Lung (tissue), 12 donors: ENCODE data around the gene CNKSR3. TPM values are rescaled to one million over a fixed set of nuclear protein-coding genes. Genes with fewer than 3 reads are reported as not detected.

Experiments used
- ATAC-seq: fragments of 200-7000 bp; cut with Tn5 transposase; one replicate; pipeline ENCODE4 v1.9.1; 2020; ENCODE audit warnings: moderate number of reproducible peaks; ENCODE audit not compliant: insufficient read depth, low FRiP score
- DNase-seq, 3 donors: peaks; one replicate each; pipeline ENCODE4 v3.0.0-alpha.2; 2013 to 2017
- H3K27ac ChIP-seq, 2 donors: one replicate each; pipeline ENCODE4 v1.5.1; 2013; ENCODE audit warnings: mild to moderate bottlenecking in 2 of 2, moderate library complexity in 2 of 2, control low read depth in 1 of 2, inconsistent platforms in 1 of 2, low read depth in 1 of 2, low read length in 1 of 2
- H3K27me3 ChIP-seq, 3 donors: one replicate each; pipeline ENCODE4 v1.5.1; 2013; ENCODE audit warnings: low read length in 2 of 3; ENCODE audit not compliant: control insufficient read depth in 3 of 3, insufficient read depth in 3 of 3
- H3K36me3 ChIP-seq, 4 donors: one replicate each; pipeline ENCODE4 v1.5.1; 2013; ENCODE audit warnings: low read length in 4 of 4, mild to moderate bottlenecking in 1 of 4, moderate library complexity in 1 of 4; ENCODE audit not compliant: control insufficient read depth in 4 of 4, insufficient read depth in 4 of 4
- H3K4me1 ChIP-seq, 5 donors: one replicate each; pipeline ENCODE4 v1.5.1; 2013; ENCODE audit warnings: low read length in 5 of 5, mild to moderate bottlenecking in 2 of 5, moderate library complexity in 1 of 5; ENCODE audit not compliant: control insufficient read depth in 5 of 5, insufficient read depth in 5 of 5
- H3K4me3 ChIP-seq: one replicate; pipeline ENCODE4 v1.5.1; 2013; ENCODE audit warnings: mild to moderate bottlenecking, control low read depth, moderate library complexity
- H3K9ac ChIP-seq, 2 donors: one replicate each; pipeline ENCODE4 v1.5.1; 2013; ENCODE audit warnings: low read length in 2 of 2, control low read depth in 1 of 2; ENCODE audit not compliant: insufficient read depth in 1 of 2
- H3K9me3 ChIP-seq, 4 donors: one replicate each; pipeline ENCODE4 v1.5.1; 2013; ENCODE audit warnings: low read length in 3 of 4, mild to moderate bottlenecking in 1 of 4, moderate library complexity in 1 of 4; ENCODE audit not compliant: control insufficient read depth in 4 of 4, insufficient read depth in 3 of 4
- CTCF ChIP-seq: IDR thresholded peaks from 2 replicates; pipeline ENCODE4 v1.5.1; 2012; ENCODE audit warnings: mild to moderate bottlenecking; ENCODE audit errors: control extremely low read depth, extremely low read depth
- WGBS, 2 donors: extraction: QIAGEN DNeasy Blood & Tissue Kit; methylation state at CpG; one replicate each; pipeline ENCODE4 v1.1.7; 2013; 5-methylcytosine and 5-hydroxymethylcytosine counted together
- polyA plus RNA-seq, 2 donors: library from polyadenylated mRNA; stranded (reverse); fragments of 200-250 nt; gene quantifications; one replicate each; pipeline ENCODE4 v1.2.1, GENCODE V29; 2013
- total RNA-seq, 2 donors: library from RNA; depleted of rRNA in 1 of 2; stranded (reverse); fragments of >200 nt in 1 of 2; gene quantifications; one replicate each; pipeline ENCODE4 v1.2.1, GENCODE V29; 2014 to 2021
- donor health status: control.
- donor health status: control.
- donor health status: Bipolar disorder and iron deficiency.
- donor health status: healthy.
- donor health status: DM: yes; HTN: yes; CAD: no.

The CNKSR3 gene
- total and polyA plus RNA-seq, 4 donors, result 3.5 to 23.9 (median 13.7) TPM

DNA sequence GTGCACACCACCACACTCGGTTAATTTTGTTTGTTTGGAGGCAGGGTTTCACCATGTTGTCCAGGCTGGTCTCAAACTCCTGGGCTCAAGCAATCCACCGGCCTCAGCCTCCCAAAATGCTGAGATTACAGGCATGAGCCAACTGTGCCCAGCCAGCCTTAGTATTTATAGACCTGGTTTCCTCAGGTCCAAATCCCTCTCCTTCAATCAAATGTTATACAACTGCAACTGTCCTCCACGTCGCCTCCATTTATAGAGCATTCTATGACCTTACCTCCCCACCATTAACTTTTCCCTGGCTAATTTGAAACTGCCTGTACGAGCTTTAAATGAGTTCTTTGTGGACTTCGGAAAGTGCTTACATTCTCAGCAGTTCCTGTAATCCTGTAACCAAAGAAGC lies 114.6 kb downstream of the CNKSR3 start:
- Histone ChIP-seq H3K36me3 (peaks cover 0 to 3% (median 0%) of the 10 kb centered on the region in 4 donors), H3K4me1 (peaks cover 0 to 2% (median 0%) of the 10 kb centered on the region in 5 donors), H3K27ac (no peak overlapping the region), H3K27me3 (no peaks in the 10 kb centered on the region), H3K9me3 (no peaks in the 10 kb centered on the region), H3K9ac (no peak overlapping the region), H3K4me3 (no peak overlapping the region)
- ATAC-seq (no peak), DNase-seq (no peak)
- 95 to 97% methylated on average over 6 of the region's 6 CpGs for WGBS, 2 donors
- no peak for TF ChIP-seq CTCF

DNA sequence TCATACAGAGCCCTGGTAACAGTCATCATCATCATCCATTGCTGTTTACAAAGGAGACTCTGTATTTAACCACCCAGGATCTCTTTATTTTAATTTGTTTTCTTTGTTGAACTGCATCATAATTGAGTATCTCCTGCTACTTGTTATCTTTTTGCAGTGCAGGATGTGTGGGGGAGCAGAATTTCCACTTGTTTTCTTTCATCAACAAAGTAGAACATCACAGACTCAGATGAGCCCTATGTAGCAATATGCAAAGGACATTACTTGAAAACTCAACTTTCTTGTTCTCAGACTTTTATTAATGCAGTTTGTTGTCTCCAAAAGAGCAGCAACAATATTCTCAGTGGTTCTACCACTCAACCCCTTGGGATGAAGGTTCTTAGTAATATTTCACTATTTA lies 115.2 kb downstream of the CNKSR3 start:
- TF ChIP-seq CTCF, result no peak
- H3K27ac ChIP-seq, result no peak overlapping the region
- ATAC-seq, result no peak
- no peak for DNase-seq
- H3K27me3 ChIP-seq, result no peaks in the 10 kb centered on the region
- H3K4me1 ChIP-seq, result peaks cover 0 to 2% (median 0%) of the 10 kb centered on the region in 5 donors
- no peak overlapping the region for H3K9ac ChIP-seq
- no peak overlapping the region for H3K4me3 ChIP-seq
- no peaks in the 10 kb centered on the region for H3K9me3 ChIP-seq
- peaks cover 0 to 3% (median 0%) of the 10 kb centered on the region in 4 donors for H3K36me3 ChIP-seq

- no peak for DNase-seq
- peaks cover 0 to 2% (median 0%) of the 10 kb centered on the region in 5 donors for H3K4me1 ChIP-seq
- no peak overlapping the region for H3K4me3 ChIP-seq
- peaks cover 0 to 2% (median 0%) of the 10 kb centered on the region in 4 donors for H3K9me3 ChIP-seq
- WGBS, 2 donors, result 88 to 89% methylated on average over 3 of the region's 3 CpGs
- no peak for ATAC-seq
- no peak overlapping the region for H3K9ac ChIP-seq
- TF ChIP-seq CTCF, result no peak
- no peak overlapping the region for H3K27ac ChIP-seq
- H3K36me3 ChIP-seq, result no peaks in the 10 kb centered on the region
- H3K27me3 ChIP-seq, result no peaks in the 10 kb centered on the region
Observed at GRCh38 chr6:154394571-154394970, 115.9 kb downstream of the CNKSR3 start.

- ATAC-seq (no peak), DNase-seq (no peak)
- Histone ChIP-seq H3K27ac (no peak overlapping the region), H3K4me1 (peaks cover 0 to 2% (median 0%) of the 10 kb centered on the region in 5 donors), H3K27me3 (no peaks in the 10 kb centered on the region), H3K9ac (no peak overlapping the region), H3K36me3 (no peaks in the 10 kb centered on the region), H3K4me3 (no peak overlapping the region), H3K9me3 (peaks cover 0 to 2% (median 0%) of the 10 kb centered on the region in 4 donors)
- WGBS, 2 donors, result 89 to 97% methylated on average over 1 of the region's 1 CpG
- no peak for TF ChIP-seq CTCF
Observed at GRCh38 chr6:154390034-154390433, 120.5 kb downstream of the CNKSR3 start.
